Left ventricle myocardium inferior (tissue), 1 donor: ENCODE data around the gene SNAPIN. TPM values are rescaled to one million over a fixed set of nuclear protein-coding genes. Genes with fewer than 3 reads are reported as not detected.

ENCODE experiments used
- DNase-seq: peaks from one replicate; pipeline ENCODE4 v3.0.0-alpha.2; 2020
- H3K27ac ChIP-seq: fragments of 200-600 bp; replicated peaks from 2 replicates; pipeline ENCODE4 v1.8.0; 2021
- H3K27me3 ChIP-seq: fragments of 200-600 bp; 2 replicates; pipeline ENCODE4 v1.8.0; 2021; ENCODE audit warnings: low read depth
- H3K36me3 ChIP-seq: fragments of 200-600 bp; 2 replicates; pipeline ENCODE4 v1.8.0; 2021
- H3K4me1 ChIP-seq: fragments of 200-600 bp; 2 replicates; pipeline ENCODE4 v1.8.0; 2021
- H3K4me3 ChIP-seq: fragments of 200-600 bp; 2 replicates; pipeline ENCODE4 v1.8.0; 2021; ENCODE audit warnings: mild to moderate bottlenecking, moderate library complexity
- H3K9me3 ChIP-seq: fragments of 200-600 bp; replicated peaks from 2 replicates; pipeline ENCODE4 v1.8.0; 2021
- intact Hi-C: fragments of 100-400 bp; cut with micrococcal nuclease; formaldehyde crosslinking; loops from one replicate; pipeline ENCODE4 v1.11.0; 2022
- total RNA-seq: library from RNA; stranded (reverse); fragmentation: NEBNext Ultra II Directional; extraction: Animal tissue kit (Norgen Biotek cat#: 25700); gene quantifications from one replicate; pipeline ENCODE4 v1.2.1, GENCODE V29; 2021
- TF ChIP-seq, protein P1 (sequence below): fragments of 200-600 bp; IDR thresholded peaks from 2 replicates; pipeline ENCODE4 v1.8.0; 2021; ENCODE audit warnings: antibody characterized with exemption, mild to moderate bottlenecking, borderline replicate concordance
- donor health status: DM: no; HTN: yes; CAD: no; lungs with severe emphysema.

SNAPIN gene
- total RNA-seq, 1 donor from 2014 or later: 67.0 TPM

DNA sequence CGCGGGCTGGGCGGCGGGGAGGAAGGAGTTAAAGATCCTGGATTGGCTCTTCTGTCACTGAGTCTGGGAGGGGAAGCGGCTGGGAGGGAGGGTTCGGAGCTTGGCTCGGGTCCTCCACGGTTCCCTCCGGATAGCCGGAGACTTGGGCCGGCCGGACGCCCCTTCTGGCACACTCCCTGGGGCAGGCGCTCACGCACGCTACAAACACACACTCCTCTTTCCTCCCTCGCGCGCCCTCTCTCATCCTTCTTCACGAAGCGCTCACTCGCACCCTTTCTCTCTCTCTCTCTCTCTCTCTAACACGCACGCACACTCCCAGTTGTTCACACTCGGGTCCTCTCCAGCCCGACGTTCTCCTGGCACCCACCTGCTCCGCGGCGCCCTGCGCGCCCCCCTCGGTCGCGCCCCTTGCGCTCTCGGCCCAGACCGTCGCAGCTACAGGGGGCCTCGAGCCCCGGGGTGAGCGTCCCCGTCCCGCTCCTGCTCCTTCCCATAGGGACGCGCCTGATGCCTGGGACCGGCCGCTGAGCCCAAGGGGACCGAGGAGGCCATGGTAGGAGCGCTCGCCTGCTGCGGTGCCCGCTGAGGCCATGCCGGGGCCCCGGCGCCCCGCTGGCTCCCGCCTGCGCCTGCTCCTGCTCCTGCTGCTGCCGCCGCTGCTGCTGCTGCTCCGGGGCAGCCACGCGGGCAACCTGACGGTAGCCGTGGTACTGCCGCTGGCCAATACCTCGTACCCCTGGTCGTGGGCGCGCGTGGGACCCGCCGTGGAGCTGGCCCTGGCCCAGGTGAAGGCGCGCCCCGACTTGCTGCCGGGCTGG lies 20.2 kb downstream of the SNAPIN start, which contains the start of gene NPR1:
Gene NPR1 (plus strand): TSS at position 170 of the 818 bp plus-strand sequence. CDS start 421 bp downstream, at position 591.
- Histone ChIP-seq H3K9me3 (no peaks in the 10 kb centered on the region), H3K27ac (peak within 1 kb of the TSS; percentile 82), H3K4me1 (peaks cover 36% of the 10 kb centered on the region), H3K4me3 (peak within 1 kb of the TSS; percentile 77), H3K27me3 (peaks cover 21% of the 10 kb centered on the region), H3K36me3 (no peaks in the 10 kb centered on the region)
- DNase-seq: peak; percentile 66
- TF ChIP-seq, protein P1, sequence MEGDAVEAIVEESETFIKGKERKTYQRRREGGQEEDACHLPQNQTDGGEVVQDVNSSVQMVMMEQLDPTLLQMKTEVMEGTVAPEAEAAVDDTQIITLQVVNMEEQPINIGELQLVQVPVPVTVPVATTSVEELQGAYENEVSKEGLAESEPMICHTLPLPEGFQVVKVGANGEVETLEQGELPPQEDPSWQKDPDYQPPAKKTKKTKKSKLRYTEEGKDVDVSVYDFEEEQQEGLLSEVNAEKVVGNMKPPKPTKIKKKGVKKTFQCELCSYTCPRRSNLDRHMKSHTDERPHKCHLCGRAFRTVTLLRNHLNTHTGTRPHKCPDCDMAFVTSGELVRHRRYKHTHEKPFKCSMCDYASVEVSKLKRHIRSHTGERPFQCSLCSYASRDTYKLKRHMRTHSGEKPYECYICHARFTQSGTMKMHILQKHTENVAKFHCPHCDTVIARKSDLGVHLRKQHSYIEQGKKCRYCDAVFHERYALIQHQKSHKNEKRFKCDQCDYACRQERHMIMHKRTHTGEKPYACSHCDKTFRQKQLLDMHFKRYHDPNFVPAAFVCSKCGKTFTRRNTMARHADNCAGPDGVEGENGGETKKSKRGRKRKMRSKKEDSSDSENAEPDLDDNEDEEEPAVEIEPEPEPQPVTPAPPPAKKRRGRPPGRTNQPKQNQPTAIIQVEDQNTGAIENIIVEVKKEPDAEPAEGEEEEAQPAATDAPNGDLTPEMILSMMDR: no peak
- intact Hi-C loops: loop anchor here (5.0 to 10.0 kb wide), 2 partner anchors 69 to 306 kb away; partner anchors contain the start of gene RAB13

DNA sequence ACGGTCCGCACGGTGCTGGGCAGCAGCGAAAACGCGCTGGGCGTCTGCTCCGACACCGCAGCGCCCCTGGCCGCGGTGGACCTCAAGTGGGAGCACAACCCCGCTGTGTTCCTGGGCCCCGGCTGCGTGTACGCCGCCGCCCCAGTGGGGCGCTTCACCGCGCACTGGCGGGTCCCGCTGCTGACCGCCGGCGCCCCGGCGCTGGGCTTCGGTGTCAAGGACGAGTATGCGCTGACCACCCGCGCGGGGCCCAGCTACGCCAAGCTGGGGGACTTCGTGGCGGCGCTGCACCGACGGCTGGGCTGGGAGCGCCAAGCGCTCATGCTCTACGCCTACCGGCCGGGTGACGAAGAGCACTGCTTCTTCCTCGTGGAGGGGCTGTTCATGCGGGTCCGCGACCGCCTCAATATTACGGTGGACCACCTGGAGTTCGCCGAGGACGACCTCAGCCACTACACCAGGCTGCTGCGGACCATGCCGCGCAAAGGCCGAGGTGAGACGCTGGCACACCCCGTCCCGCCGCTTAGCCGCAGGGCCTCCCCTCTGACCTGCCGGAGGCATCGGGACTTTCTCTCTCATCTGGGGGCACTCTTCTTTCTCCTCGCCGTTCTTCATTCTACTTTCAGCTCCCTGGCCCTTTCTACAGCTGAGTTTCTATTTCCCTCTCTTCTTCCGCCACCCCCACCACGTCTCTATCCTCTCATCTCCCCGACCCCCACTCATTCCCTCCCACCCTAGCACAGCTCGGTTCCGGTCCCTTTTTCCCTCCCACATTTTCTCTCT lies 21.0 kb downstream of the SNAPIN start:
- Histone ChIP-seq H3K4me3 (peak overlapping the region; percentile 77), H3K36me3 (no peaks in the 10 kb centered on the region), H3K27me3 (peaks cover 21% of the 10 kb centered on the region), H3K27ac (peak overlapping the region; percentile 82), H3K4me1 (peaks cover 36% of the 10 kb centered on the region), H3K9me3 (no peaks in the 10 kb centered on the region)
- intact Hi-C loops: loop anchor here (5.0 to 10.0 kb wide), 2 partner anchors 68 to 305 kb away; partner anchors contain the start of gene RAB13
- TF ChIP-seq, protein P1: no peak
- peak; percentile 24 for DNase-seq

DNA sequence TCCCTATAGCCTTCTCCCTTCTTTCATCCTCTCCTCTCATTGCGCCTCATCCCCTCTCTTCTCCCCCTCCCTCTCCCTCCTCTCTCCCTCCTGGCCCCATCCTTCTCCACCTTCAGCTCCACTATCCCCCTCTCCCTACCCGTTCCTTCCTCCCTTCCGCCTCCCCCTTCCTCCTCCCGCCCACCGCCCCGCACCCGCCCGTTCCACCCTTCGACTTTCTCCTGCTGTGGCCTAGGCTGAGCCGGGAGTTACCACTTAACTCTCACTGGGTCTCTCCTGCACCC lies 21.6 kb downstream of the SNAPIN start:
- Histone ChIP-seq H3K4me3 (peak overlapping the region; percentile 77), H3K36me3 (no peaks in the 10 kb centered on the region), H3K4me1 (peaks cover 36% of the 10 kb centered on the region), H3K27me3 (peaks cover 21% of the 10 kb centered on the region), H3K27ac (peak overlapping the region; percentile 82), H3K9me3 (no peaks in the 10 kb centered on the region)
- TF ChIP-seq, protein P1: no peak
- DNase-seq: no peak
- intact Hi-C loops: no loop called here

DNA sequence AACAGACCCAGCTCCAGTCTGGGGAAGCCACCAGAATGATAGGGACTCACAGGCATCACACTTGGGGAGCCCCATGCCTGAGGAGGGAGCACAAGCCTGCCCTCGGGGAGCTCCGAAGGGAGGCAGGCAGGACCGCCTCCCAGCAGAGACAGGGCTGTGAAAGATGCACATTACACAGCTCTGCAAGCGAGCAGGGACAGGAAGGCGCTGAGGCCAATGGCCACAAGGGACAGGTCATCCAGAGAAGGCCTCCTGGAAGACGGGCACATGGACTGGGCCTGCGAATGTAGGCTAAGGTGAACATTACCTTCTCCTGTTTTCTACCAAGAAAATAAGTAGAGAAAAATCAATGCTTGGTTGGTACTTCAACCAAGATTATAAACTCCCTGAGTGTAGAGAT lies 24.2 kb downstream of the SNAPIN start:
- intact Hi-C loops: no loop called here
- H3K27me3 ChIP-seq: peaks cover 21% of the 10 kb centered on the region
- no peak overlapping the region for H3K4me3 ChIP-seq
- no peak overlapping the region for H3K27ac ChIP-seq
- no peak for DNase-seq
- H3K36me3 ChIP-seq: peaks cover 3% of the 10 kb centered on the region
- TF ChIP-seq, protein P1: no peak
- H3K4me1 ChIP-seq: peaks cover 31% of the 10 kb centered on the region
- H3K9me3 ChIP-seq: no peaks in the 10 kb centered on the region

DNA sequence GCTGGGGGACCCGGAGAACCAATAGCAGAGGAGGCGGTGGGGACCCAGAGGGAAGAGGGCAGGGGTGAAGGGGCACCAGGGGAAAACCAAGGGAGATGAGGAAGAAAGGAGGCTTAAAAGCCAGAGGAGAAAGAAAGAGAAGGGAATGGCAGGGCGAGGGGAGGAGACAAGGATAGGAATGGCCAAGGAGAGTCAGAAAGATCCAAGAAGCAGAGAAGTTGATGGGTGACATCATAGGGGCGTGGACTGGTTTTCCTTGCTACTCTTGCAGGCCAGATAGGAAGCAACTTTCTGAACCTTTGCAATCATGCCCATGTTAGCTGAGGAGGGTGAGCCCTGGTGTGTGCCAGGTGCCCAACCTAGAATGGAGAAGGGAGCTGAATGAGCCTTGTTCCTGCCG lies 25.4 kb downstream of the SNAPIN start:
- Histone ChIP-seq H3K4me3 (no peak overlapping the region), H3K27me3 (peaks cover 11% of the 10 kb centered on the region), H3K27ac (no peak overlapping the region), H3K9me3 (no peaks in the 10 kb centered on the region), H3K4me1 (peaks cover 20% of the 10 kb centered on the region), H3K36me3 (peaks cover 8% of the 10 kb centered on the region)
- intact Hi-C loops: no loop called here
- TF ChIP-seq, protein P1: no peak
- DNase-seq: no peak
